Upper lobe of left lung (tissue), 4 donors: ENCODE measurements around the gene LSR.
"Not testable (repeated sequence)": the region's sequence is repeated elsewhere in the genome, so short reads cannot be mapped to it uniquely, and the experiment has no call there.

Experiments used
- CTCF ChIP-seq, 6 experiments: fragments of 450-650 bp in 4 of 6; fragments of 200-600 bp in 2 of 6; sonication (generic) in 2 of 6; IDR thresholded peaks; one replicate each; pipeline ENCODE4 v1.5.1; 2016 to 2019; ENCODE audit warnings: antibody characterized with exemption in 6 of 6
- POLR2A ChIP-seq, 4 donors: fragments of 450-650 bp; IDR thresholded peaks; one replicate each; pipeline ENCODE4 v1.5.1; 2016 to 2017; ENCODE audit warnings: antibody characterized with exemption in 4 of 4, mild to moderate bottlenecking in 2 of 4
- POLR2AphosphoS5 ChIP-seq, 2 donors: sonication (generic); formaldehyde crosslinking; IDR thresholded peaks; one replicate each; pipeline ENCODE4 v1.5.1; 2017; ENCODE audit warnings: antibody characterized with exemption in 2 of 2

GRCh38 chr19:35239597-35239996, 9.2 kb upstream of the LSR start:
- TF ChIP-seq POLR2A, CTCF, POLR2AphosphoS5 (IDR thresholded peaks at IDR 0.05): not testable (repeated sequence)
